Stimulated activated naive CD8-positive, alpha-beta T cell treated with anti-CD3 and anti-CD28 coated beads, Interleukin-15, Interleukin-2, amounts not matched to agents 100 U/mL and 50 U/mL, for 24 hours (primary cell): ENCODE measurements around the gene RAB11FIP4.
"Not testable (repeated sequence)": the region's sequence is repeated elsewhere in the genome, so short reads cannot be mapped to it uniquely, and the experiment has no call there.

ENCODE experiments used
- ATAC-seq: fragments of 150-1000 bp; cut with Tn5 transposase; one replicate; pipeline ENCODE4 v1.10.0; 2021
- DNase-seq: peaks from one replicate; pipeline ENCODE4 v3.0.0; 2021

The RAB11FIP4 gene, protein sequence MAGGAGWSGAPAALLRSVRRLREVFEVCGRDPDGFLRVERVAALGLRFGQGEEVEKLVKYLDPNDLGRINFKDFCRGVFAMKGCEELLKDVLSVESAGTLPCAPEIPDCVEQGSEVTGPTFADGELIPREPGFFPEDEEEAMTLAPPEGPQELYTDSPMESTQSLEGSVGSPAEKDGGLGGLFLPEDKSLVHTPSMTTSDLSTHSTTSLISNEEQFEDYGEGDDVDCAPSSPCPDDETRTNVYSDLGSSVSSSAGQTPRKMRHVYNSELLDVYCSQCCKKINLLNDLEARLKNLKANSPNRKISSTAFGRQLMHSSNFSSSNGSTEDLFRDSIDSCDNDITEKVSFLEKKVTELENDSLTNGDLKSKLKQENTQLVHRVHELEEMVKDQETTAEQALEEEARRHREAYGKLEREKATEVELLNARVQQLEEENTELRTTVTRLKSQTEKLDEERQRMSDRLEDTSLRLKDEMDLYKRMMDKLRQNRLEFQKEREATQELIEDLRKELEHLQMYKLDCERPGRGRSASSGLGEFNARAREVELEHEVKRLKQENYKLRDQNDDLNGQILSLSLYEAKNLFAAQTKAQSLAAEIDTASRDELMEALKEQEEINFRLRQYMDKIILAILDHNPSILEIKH

DNA sequence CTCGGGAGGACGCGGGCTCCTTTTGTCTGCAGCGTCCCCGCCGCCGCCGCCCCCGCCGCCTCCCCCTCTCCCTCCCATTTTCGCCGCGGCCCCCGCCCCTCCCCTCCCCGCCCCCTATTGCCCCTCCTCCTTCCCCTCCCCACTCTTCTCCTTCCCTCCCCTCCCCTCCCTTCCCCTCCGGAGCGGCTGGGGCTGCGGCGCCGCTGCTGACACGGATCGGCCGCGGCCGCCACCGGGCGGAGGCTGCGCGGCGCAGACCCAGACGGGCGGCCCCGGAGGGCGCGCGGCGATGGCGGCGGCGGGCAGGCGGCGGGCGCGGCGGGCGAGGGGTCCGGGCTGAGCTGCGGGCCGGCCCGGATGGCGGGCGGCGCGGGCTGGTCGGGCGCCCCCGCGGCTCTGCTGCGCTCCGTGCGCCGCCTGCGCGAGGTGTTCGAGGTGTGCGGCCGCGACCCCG is at the start of gene RAB11FIP4:
RAB11FIP4 (plus strand) TSS at position 180 of the 454 bp plus-strand sequence; CDS start at position 358, 178 bp downstream.
- peak; percentile 28 for ATAC-seq
- no peak for DNase-seq

DNA sequence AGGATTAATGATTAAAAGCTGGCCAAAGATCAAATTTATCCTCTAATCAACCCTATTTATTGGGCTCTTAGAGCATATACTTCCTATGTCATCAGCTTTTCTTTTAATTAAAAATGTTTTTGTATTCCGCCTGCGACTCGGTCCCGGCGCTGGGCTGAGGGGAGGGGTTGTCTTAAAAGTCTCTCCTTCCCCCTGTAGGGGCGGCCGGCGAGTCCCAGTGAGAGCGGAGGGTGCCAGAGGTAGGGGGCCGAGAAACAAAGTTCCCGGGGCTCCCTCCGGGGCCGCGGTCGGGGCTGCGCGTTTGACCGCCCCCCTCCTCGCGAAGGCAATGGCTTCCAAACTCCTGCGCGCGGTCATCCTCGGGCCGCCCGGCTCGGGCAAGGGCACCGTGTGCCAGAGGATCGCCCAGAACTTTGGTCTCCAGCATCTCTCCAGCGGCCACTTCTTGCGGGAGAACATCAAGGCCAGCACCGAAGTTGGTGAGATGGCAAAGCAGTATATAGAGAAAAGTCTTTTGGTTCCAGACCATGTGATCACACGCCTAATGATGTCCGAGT is 46.2 kb upstream of the RAB11FIP4 start:
- ATAC-seq, DNase-seq: not testable (repeated sequence)

DNA sequence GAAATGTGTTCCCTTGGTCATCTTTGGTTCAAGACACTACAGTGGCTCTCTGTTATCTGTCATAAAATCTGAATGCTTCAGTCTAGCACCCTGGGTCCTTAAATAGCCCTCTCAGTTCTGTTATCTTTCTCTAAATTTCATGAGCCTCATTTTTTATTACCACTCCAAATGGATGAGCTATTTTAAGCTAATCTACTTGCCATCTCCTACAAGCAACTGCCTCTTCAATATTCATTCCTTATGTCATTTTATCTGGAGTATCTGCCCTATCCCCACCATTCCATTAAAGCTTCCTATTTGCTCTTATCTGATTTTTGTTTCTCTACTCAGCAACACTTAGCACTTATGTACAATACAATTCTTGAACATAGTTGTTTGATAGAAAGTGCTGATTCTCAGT is 42.0 kb upstream of the RAB11FIP4 start:
- ATAC-seq: no peak

DNA sequence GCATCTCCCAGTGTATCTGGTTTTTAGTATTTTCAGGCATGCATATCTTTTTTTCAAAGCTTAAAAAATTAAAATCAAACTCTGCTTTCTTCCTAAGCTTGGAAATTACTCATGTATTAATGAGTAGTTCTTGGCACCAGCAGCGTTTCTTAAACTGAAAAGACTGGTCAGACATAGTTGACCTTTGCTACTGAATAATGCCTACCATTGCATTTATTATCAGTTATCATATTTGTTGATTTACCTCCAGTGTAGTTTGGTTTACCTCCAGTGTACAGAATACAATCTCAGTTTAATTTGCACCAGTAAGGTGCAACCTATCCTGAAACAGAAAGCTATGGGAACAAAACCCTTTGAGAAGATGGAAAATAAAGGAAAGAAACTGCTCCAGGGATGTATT is 35.5 kb upstream of the RAB11FIP4 start:
- DNase-seq: no peak
- ATAC-seq: no peak

More for the DNA sequence above, 42.0 kb upstream of the RAB11FIP4 start:
- DNase-seq: no peak

DNA sequence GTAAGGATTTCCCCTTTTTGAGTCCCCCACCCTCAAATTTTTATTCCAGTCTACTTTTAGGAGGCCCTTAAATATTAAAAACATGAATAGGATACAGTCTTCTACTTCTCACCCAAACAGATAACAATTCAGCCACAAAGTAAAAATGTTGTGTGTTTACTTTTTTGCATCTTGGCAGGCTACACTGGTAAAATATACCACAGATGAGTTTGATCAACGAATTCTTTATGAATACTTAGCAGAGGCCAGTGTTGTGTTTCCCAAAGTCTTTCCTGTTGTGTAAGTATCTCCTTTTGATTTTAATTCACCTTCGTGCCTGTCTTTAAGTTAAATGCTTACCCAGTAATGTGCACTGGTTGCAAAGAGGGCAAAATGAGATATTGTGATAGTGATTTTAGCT is 34.4 kb upstream of the RAB11FIP4 start:
- ATAC-seq: no peak
- DNase-seq: no peak

DNA sequence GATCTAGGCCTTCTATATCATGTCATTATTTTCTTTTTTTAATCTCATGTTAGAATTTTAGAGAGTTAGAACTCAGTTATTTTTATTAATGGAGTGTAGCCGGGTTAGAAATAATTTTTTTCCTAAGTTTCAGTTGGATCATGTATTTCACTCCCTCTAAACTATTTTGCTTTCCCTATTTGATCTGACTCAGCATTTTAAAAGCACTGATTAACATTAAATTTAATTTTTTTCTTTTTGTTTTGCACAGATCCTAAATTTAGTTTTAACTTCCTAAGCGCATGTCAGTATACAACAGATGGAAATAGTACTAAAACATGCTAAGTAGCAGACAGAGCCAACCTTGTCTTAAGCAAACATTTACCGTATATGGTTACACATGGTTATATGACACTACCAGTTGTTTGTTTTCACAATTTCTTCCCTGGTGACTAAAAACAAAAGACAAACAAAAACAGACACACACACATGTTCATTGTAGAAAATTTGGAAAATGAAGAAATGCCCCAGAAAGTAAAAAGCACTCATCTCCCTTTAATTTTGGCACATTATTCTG is 33.6 kb upstream of the RAB11FIP4 start:
- ATAC-seq (no peak), DNase-seq (no peak)

DNA sequence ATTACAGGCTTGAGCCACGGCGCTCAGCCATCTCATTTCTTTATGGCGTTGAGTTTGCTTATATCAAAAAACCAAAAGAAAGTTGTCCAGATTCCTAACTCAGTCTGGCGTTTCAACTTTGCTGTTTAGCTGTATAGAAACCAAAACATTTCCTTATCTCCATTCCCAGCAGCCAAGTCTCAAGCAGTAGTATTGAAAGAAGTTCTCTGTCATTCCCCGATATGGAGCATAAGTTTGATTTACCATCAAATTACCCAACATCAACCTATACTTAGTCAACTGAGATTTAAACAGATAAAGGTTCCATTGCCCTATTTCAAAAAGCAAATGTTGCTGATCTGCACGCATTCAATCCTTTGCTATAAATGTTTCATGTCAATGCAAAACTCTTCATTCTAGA is 27.5 kb upstream of the RAB11FIP4 start:
- no peak for ATAC-seq

DNA sequence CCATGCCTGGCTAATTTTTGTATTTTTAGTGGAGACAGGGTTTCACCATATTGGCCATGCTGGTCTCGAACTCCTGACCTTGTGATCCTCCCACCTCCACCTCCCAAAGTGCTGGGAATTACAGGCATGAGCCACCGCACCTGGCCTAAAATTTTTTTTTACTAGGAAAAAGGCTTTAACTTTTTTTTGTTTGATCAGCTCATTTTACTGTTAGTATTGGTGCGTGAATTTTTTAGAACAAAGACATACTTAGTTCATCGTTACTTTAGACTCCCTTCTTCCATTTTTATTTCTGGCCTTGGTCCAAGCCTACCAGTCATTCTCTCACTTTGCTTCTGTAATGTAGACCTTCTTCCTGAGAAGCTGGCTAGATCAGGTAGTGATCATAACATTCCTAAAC is 25.4 kb upstream of the RAB11FIP4 start:
- ATAC-seq (no peak), DNase-seq (no peak)

More for the DNA sequence above, 27.5 kb upstream of the RAB11FIP4 start:
- DNase-seq: no peak

DNA sequence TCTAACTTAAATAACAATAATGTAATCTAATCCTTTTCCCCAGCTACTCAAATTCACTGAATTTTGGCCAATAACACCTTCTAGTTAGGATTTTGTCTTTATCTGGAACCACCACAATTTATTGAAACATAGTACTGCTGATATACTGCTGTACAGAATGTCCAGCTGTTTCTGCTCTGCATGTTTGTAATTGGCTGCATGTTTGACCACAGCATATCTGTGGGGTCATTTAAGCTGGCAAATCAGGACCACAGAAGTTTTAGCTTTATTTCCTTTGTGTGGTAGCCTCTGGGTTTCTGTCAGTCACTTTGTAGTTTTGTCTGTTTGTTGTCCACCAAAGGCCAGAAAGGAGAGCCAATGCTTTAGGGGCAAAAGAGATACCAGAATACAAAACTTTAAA is 22.2 kb upstream of the RAB11FIP4 start:
- DNase-seq (no peak), ATAC-seq (no peak)

DNA sequence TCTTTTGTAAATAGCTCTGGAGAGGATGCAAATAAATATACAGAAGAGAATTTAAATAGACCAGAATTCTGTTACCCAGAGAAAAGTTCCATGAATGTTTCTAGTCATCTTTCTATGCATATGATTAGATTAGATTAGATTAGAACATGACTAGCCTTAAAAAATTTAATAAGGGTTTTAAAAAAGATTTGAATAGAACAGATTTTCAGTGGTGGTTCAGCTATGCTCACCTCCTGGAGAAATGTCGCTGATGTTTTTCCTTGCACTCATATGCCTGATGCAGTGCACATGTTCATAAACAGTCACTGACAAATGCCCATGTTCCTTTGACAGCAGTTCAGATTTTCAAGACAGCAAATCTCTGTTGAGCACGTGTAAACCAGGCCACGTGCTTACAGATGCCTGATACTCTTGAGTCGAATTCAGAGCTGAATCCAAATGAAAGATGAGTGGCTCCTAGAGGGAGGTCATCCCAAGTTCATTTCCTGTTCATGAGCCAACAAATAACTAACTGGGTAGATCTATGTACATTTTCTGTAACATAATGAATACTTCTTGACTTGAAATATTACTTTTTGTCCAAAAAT is 19.9 kb upstream of the RAB11FIP4 start:
- ATAC-seq: peak; percentile 40
- DNase-seq: no peak

DNA sequence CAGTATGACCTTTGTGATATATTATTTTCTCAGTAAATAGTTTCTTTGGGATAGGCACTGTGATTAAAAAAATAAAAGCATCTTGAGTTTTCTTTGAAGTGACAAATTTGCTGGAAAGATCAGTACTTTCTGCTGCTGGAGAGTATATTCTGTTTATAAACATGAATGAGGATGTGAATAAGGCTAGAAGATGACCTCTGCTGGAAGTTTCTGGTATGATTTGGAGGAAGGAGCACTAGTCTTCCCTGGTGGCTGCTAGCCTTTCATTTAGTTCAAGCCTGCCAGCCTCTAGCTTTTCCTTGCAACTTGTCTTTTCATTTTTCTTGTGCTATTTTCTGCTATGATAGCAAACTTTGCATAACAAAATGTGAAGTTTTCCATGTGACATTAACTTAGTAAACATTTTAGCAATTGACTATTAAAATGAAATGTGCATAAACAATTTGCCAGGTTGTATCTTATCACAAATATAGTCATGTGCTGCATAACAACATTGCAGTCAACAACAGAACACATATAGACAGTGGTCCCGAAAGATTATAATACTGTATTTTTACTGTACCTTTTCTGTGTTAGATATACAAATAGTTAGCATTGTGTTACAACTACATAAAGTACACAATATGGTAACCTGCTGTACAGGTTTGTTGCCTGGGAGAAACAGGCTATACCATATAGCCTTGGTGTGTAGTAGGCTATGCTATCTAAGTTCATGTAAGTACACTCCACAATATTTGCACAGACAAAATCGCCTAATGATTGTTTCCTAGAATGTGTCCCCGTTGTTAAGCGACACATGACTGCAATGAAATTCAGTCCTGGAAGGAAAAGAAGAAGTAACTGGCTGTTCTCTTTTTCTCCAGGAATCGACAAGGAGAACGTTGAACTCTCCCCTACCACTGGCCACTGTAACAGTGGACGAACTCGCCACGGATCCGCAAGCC is 18.1 kb upstream of the RAB11FIP4 start:
- DNase-seq: no peak
- no peak for ATAC-seq

DNA sequence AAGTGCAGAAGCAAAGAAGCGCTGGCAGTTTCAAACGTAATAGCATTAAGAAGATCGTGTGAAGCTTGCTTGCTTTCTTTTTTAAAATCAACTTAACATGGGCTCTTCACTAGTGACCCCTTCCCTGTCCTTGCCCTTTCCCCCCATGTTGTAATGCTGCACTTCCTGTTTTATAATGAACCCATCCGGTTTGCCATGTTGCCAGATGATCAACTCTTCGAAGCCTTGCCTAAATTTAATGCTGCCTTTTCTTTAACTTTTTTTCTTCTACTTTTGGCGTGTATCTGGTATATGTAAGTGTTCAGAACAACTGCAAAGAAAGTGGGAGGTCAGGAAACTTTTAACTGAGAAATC is 17.4 kb upstream of the RAB11FIP4 start:
- DNase-seq (no peak), ATAC-seq (no peak)

DNA sequence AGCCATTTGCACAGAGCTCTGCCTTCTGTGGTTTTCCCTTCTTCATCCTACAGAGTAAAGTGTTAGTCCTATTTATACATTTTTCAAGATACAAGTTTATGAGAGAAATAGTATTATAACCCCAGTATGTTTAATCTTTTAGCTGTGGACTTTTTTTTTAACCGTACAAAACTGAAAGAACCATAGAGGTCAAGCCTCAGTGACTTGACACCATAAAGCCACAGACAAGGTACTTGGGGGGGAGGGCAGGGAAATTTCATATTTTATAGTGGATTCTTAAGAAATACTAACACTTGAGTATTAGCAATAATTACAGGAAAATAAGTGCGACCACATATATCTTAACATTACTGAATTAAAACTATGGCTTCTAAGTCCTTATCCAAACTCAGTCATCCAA is 17.0 kb upstream of the RAB11FIP4 start:
- ATAC-seq: no peak
- DNase-seq: no peak

DNA sequence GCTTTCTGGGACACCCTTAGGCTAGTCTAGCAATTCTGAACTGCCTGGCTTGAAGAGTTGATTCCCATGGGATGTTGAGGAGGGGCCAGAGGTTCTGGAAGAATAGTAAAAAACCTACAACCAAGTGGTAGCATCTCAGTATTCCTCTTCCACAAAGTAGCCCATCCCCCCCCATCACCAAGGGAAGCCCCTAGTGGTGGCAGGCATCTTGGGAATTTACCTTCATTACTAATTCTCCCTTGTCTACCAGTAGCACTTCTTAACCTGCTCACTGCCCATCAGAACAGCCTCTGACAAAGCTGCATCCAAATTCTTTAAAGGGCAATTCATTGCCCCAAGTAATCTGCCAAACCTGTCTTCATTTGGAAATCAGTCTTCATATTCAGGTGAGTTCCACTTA is 12.8 kb upstream of the RAB11FIP4 start:
- DNase-seq (no peak), ATAC-seq (no peak)

DNA sequence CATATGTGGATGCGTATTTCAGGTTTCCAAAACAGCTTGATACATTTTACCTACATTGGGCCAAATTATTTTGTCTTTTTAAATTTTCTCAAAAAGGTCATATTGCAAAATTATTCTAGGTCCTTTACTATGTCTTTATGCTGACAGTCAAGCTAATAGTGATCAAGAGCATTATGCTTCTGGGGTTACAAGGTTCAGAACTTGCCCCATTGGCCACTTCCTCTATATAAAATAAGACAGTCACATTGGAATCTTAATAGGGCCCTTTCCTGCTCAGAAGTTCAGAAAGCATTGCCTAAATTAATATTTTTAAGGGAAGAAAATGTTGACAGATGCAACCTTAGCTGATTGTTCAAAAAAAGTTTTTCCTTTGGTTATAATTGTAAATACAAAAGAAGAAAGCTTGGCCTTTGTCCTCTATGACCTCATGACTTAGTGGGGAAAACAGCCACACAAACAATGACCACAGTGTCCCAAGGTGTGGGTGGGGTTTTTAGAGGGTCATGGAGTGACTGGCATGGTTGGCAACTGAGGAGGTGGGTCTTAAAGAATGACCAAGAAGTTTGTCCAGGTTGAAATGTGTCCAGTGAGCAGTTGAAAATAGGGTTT is 11.8 kb upstream of the RAB11FIP4 start:
- DNase-seq (no peak), ATAC-seq (no peak)

DNA sequence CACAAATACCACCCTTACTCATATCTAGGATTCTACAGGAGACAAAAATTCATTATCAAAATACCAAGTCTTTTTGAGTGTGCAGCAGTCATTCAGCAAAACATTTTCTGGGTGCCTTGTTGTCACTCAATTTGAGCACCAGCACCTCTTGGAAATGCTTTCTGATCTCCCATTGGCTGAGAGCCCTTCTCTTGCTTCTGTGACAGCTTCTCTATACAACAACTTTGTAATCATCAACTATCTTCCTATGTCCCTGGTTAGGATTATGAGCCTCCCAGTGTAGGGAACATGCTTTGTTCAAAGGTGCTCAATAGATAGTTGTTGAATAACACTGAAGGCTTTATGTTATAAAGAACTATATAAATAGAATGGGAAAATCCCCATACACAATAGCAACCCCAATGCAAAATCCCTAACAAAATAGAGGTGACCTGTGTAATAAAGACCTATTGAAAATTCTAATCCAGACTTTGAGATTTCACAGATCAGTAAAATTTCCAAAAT is 10.3 kb upstream of the RAB11FIP4 start:
- DNase-seq: no peak
- no peak for ATAC-seq

DNA sequence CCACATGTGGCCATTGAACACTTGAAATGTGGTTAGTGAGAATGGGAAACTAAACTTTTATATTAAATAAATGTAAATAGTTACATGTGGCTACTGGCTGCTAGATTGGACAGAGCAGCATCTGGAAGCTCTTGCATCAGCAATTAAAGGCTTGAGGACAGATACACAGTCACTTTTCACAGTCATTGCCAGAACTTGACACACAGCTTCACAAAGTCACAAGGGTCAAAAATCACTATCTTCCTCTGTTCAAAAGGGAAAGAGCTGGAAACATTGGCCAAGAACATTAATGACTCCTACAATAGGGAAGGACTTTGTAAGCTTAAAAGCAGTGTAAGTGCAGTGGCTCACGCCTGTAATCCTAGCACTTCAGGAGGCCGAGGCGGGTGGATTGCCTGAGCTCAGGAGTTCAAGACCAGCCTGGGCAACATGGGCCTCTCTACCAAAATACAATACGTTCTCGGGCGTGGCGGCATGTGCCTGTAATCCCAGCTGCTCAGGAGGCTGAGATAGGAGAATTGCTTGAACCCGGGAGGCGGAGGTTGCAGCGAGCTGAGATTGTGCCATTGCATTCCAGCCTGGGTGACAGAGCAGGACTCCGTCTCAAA is 8.7 kb upstream of the RAB11FIP4 start:
- not testable (repeated sequence) for DNase-seq, ATAC-seq

DNA sequence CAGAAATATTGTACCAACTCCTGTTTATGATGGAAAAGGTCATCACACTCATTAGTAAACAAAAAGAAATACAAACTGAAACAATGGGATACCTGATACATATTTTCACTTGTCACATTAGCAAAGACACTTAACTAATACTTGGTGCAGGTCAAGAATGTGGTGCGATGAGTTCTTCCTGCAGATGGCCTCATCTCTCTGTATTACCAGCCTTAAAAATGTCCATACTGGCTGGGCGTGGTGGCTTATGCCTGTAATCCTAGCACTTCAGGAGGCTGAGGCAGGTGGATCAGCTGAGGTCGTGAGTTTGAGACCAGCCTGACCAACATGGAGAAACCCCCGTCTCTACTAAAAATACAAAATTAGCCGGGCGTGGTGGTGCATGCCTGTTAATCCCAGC is 8.0 kb upstream of the RAB11FIP4 start:
- not testable (repeated sequence) for DNase-seq, ATAC-seq

DNA sequence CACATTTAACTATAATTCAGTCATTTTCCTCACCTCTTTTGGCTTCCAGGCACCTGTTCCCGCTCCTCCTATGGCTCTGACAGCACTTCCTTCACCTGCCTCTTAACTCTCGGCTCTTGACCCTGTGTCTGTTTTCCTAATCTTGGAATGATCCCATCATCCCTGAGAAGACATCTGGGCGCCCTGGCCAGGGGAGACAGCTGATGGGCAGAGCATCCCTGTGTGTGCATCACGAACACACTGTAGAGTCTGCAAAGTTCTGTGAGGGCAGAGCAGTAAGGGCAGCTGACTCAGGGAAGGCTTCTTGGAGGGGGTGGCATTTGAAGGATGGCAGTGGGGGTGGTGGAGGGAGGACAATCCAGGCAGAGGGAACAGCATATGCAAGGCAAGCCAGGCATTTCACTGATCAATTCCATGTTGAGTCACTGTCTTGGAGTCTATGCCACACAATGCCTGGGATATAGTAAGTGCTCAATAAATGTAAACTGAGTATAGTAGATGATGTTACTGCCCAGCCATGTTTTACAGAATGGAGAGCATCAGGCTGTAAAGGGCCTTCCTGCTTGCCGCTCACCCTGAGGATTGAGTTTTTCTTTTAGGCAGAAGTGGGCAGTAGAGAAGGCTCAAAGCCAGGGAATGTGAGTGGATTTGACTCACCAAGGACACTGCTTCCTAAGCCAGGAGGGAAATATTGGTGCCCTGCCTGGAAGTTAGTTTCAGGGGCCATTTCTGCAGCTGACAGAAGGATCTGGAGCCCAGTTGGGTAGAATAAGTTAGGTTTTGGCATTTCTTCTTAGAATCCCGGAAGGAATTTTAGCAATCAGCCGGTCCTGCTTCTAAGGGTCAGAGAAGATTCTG is 5.8 kb upstream of the RAB11FIP4 start:
- ATAC-seq (no peak), DNase-seq (no peak)
